ENCODE measurements around the gene KLHL36. TPM values are rescaled to one million over a fixed set of nuclear protein-coding genes. Genes with fewer than 3 reads are reported as not detected.
A peak's percentile ranks its signal among the peaks of the same experiment; 100 is the strongest.

KLHL36 gene
- total RNA-seq, 2 experiments from 2014 or later, result 41.0 to 44.0 TPM

GRCh38 chr16:84672276-84673202 lies 24.2 kb downstream of the KLHL36 start:
- H3K9me3 Mint-ChIP-seq, result no peaks in the 10 kb centered on the region
- no peak overlapping the region for H3K4me3 Mint-ChIP-seq
- peak; percentile 90 for TF ChIP-seq CTCF (IDR thresholded peaks at IDR 0.05)
- peak; percentile 97 for ATAC-seq
- H3K4me1 Mint-ChIP-seq (ENCODE audit: low read depth), result peaks cover 6% of the 10 kb centered on the region
- no peaks in the 10 kb centered on the region for H3K27me3 Mint-ChIP-seq
- intact Hi-C loops (cut with micrococcal nuclease), result loop anchor here (1.0 kb wide), 1 partner anchor 54 kb away; no protein-coding TSS in a partner anchor
- POLR2A ChIA-PET, result interaction anchor here (1.1 to 1.7 kb wide), 2 partner anchors 28 to 53 kb away, joined by 3 to 4 read pairs; no protein-coding TSS in a partner anchor
- no peak overlapping the region for H3K27ac Mint-ChIP-seq
- H3K36me3 Mint-ChIP-seq (ENCODE audit: low read depth), result no peaks in the 10 kb centered on the region
- peak; percentile 86 for DNase-seq
- CTCF ChIA-PET, result interaction anchor here (0.6 to 4.0 kb wide), 38 partner anchors 9 to 340 kb away, joined by 3 to 70 read pairs (median 6); partner anchors contain the start of gene KLHL36

- no peak for DNase-seq
- Mint-ChIP-seq H3K27ac (no peak overlapping the region), H3K36me3 (ENCODE audit: low read depth) (no peaks in the 10 kb centered on the region), H3K27me3 (no peaks in the 10 kb centered on the region), H3K4me3 (no peak overlapping the region), H3K9me3 (no peaks in the 10 kb centered on the region), H3K4me1 (ENCODE audit: low read depth) (peaks cover 6% of the 10 kb centered on the region)
- CTCF ChIA-PET, result interaction anchor here (1.2 to 4.0 kb wide), 19 partner anchors 8 to 100 kb away, joined by 3 to 70 read pairs (median 13); partner anchors contain the start of gene KLHL36
- ATAC-seq, result no peak
- TF ChIP-seq CTCF (IDR thresholded peaks at IDR 0.05), result no peak
- POLR2A ChIA-PET, result interaction anchor here (1.7 kb wide), 1 partner anchor 28 kb away, joined by 4 read pairs; no protein-coding TSS in a partner anchor
- intact Hi-C loops (cut with micrococcal nuclease), result no loop called here
These were observed 24.9 kb downstream of the KLHL36 start for GRCh38 chr16:84673203-84673535.

- POLR2A ChIA-PET, result no interaction called here
- Mint-ChIP-seq H3K4me1 (ENCODE audit: low read depth) (peaks cover 6% of the 10 kb centered on the region), H3K27me3 (no peaks in the 10 kb centered on the region), H3K4me3 (no peak overlapping the region), H3K27ac (no peak overlapping the region), H3K9me3 (no peaks in the 10 kb centered on the region), H3K36me3 (ENCODE audit: low read depth) (no peaks in the 10 kb centered on the region)
- no peak for TF ChIP-seq CTCF (IDR thresholded peaks at IDR 0.05)
- CTCF ChIA-PET, result interaction anchor here (1.2 to 4.0 kb wide), 16 partner anchors 8 to 100 kb away, joined by 3 to 70 read pairs (median 14); partner anchors contain the start of gene KLHL36
- intact Hi-C loops (cut with micrococcal nuclease), result no loop called here
- no peak for DNase-seq
- ATAC-seq, result no peak
These were observed 25.2 kb downstream of the KLHL36 start for GRCh38 chr16:84673561-84673960.

- no peak overlapping the region for H3K27ac Mint-ChIP-seq
- no peaks in the 10 kb centered on the region for H3K36me3 Mint-ChIP-seq (ENCODE audit: low read depth)
- intact Hi-C loops (cut with micrococcal nuclease), result no loop called here
- no peak for DNase-seq
- ChIA-PET CTCF (interaction anchor here (1.6 kb wide), 1 partner anchor 10 kb away, joined by 3 read pairs; no protein-coding TSS in a partner anchor), POLR2A (no interaction called here)
- H3K27me3 Mint-ChIP-seq, result no peaks in the 10 kb centered on the region
- H3K9me3 Mint-ChIP-seq, result no peaks in the 10 kb centered on the region
- peaks cover 6% of the 10 kb centered on the region for H3K4me1 Mint-ChIP-seq (ENCODE audit: low read depth)
- H3K4me3 Mint-ChIP-seq, result no peak overlapping the region
- ATAC-seq, result no peak
- TF ChIP-seq CTCF (IDR thresholded peaks at IDR 0.05), result no peak
These were observed 27.1 kb downstream of the KLHL36 start for GRCh38 chr16:84675423-84675822.

- Mint-ChIP-seq H3K4me3 (no peak overlapping the region), H3K36me3 (ENCODE audit: low read depth) (no peaks in the 10 kb centered on the region), H3K4me1 (ENCODE audit: low read depth) (peaks cover 6% of the 10 kb centered on the region), H3K27ac (no peak overlapping the region), H3K9me3 (no peaks in the 10 kb centered on the region), H3K27me3 (no peaks in the 10 kb centered on the region)
- TF ChIP-seq CTCF (IDR thresholded peaks at IDR 0.05), result no peak
- POLR2A ChIA-PET, result no interaction called here
- intact Hi-C loops (cut with micrococcal nuclease), result no loop called here
- CTCF ChIA-PET, result interaction anchor here (1.6 kb wide), 1 partner anchor 9 kb away, joined by 3 read pairs; no protein-coding TSS in a partner anchor
- no peak for ATAC-seq
- DNase-seq, result no peak
These were observed 27.6 kb downstream of the KLHL36 start for GRCh38 chr16:84675884-84676283.
